SK-N-MC (cell line): Measurements from ENCODE around the gene C22orf23.

Source experiments
- DNase-seq: peaks from one replicate; pipeline ENCODE4 v3.0.0-alpha.2; 2011; ENCODE audit warnings: low read depth, low spot score
- H3K27ac ChIP-seq: fragments of 200-600 bp; sonication (generic); 2 replicates; pipeline ENCODE4 v1.5.1; 2016; ENCODE audit warnings: mixed run types
- H3K36me3 ChIP-seq: fragments of 200-600 bp; sonication (generic); 2 replicates; pipeline ENCODE4 v1.6.1; 2017; ENCODE audit warnings: antibody characterized with exemption, low read length, mixed read lengths; ENCODE audit not compliant: insufficient read depth
- H3K4me3 ChIP-seq: fragments of 200-600 bp; sonication (generic); 2 replicates; pipeline ENCODE4 v1.5.1; 2016
- H3K9ac ChIP-seq: fragments of 200-600 bp; sonication (generic); 2 replicates; pipeline ENCODE4 v1.8.0; 2017; ENCODE audit warnings: mixed run types, mixed read lengths; ENCODE audit not compliant: insufficient read length
- H3K9me3 ChIP-seq: fragments of 200-600 bp; sonication (generic); 2 replicates; pipeline ENCODE4 v1.6.1; 2017; ENCODE audit warnings: low read depth, mild to moderate bottlenecking, antibody characterized with exemption, low read length, moderate library complexity, mixed read lengths
- EZH2 ChIP-seq: fragments of 200-600 bp; sonication (generic); IDR thresholded peaks from one replicate; pipeline ENCODE4 v1.6.1; 2017; ENCODE audit warnings: antibody characterized with exemption
- FOXP2 ChIP-seq: optimal IDR thresholded peaks from 2 replicates; pipeline ENCODE3; 2011; ENCODE audit warnings: mild to moderate bottlenecking, moderate library complexity; ENCODE audit not compliant: insufficient read depth; ENCODE audit errors: extremely low read length, control extremely low read depth
- POLR2AphosphoS5 ChIP-seq: IDR thresholded peaks from 2 replicates; pipeline ENCODE4 v1.6.1; 2012; ENCODE audit warnings: mild to moderate bottlenecking, low read depth, low read length, borderline replicate concordance

C22orf23 gene

DNA sequence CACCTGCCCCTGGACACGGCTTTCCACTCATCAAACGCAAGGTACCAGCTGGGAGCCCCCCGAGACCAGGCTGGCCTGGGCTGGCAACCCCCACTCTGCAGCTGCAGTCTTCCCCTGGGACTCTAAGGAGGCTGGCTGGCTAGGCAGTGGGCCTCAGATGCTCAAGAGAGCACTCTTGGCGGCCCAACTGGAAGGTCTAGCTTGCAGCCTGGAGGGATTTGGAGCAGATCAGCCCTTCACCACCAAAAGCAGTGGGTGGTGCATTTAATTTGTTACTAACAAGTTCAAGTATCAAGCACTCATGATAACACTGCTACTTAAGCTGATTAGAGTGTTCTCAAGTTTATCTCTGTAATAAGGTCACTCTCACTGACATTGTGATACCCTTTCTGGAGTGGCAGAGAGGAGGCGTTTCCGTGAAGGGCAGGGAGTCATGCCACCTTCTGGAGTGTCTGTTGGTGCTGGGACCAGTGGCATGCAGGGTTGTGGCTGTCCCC is 21.5 kb downstream of the C22orf23 start:
- no peak for DNase-seq
- peaks cover 15% of the 10 kb centered on the region; the same call in 1 of the 2 replicates for H3K36me3 ChIP-seq

GRCh38 chr22:37930952-37931440 is 22.4 kb downstream of the C22orf23 start:
- TF ChIP-seq POLR2AphosphoS5 = no peak
- TF ChIP-seq EZH2 = no peak
- no peak for TF ChIP-seq FOXP2
- DNase-seq = no peak
- Histone ChIP-seq H3K36me3 (peaks cover 23% of the 10 kb centered on the region; the same call in 1 of the 2 replicates), H3K27ac (no peak overlapping the region), H3K4me3 (no peak overlapping the region), H3K9ac (no peak overlapping the region), H3K9me3 (no peaks in the 10 kb centered on the region)

More for the DNA sequence above, 21.5 kb downstream of the C22orf23 start:
- TF ChIP-seq FOXP2 = no peak
- no peak overlapping the region for H3K9ac ChIP-seq
- H3K27ac ChIP-seq = no peak overlapping the region
- no peak overlapping the region for H3K4me3 ChIP-seq
- H3K9me3 ChIP-seq = no peaks in the 10 kb centered on the region

DNA sequence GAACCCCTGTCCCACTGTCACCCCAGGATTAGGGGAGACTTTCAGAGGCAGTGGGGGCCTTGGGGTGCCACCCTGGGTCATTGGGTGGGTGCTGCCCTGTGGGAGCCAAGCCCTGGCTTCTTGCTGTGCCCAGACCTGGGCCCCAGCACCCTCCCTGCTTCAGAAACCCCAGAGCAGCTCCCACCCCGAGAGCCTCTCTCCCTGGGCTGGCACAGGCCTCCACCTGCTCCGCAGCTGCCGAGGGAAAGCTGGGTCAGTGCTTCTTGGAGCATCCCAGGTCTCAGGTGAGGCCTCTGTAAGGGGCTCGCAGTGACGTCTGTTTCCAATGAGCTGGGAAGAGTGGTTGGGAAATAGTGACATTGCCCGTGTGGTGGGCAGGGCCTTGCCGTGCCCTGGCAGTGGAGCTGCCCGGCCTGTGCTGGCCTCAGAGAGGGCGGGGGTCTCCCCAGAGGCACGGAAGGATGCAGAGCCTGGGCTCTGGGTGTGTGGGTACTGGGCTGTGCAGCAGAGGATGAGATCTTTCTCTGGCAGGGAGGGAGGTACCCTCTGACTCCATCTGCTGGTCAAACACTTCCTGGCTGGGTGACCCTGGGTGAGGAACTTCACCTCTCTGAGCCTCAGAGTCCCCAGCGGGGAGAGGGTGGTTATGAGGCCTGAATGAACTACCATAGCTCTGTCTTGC is 23.0 kb downstream of the C22orf23 start:
- Histone ChIP-seq H3K36me3 (peaks cover 29% of the 10 kb centered on the region; the same call in 1 of the 2 replicates), H3K9ac (no peak overlapping the region), H3K4me3 (no peak overlapping the region), H3K27ac (no peak overlapping the region), H3K9me3 (no peaks in the 10 kb centered on the region)
- DNase-seq = no peak
- no peak for TF ChIP-seq EZH2
- TF ChIP-seq POLR2AphosphoS5 = no peak
- TF ChIP-seq FOXP2 = no peak

- TF ChIP-seq FOXP2 (no peak), POLR2AphosphoS5 (no peak), EZH2 (no peak)
- H3K27ac ChIP-seq = no peak overlapping the region
- peaks cover 31% of the 10 kb centered on the region; the same call in 1 of the 2 replicates for H3K36me3 ChIP-seq
- H3K9ac ChIP-seq = no peak overlapping the region
- H3K4me3 ChIP-seq = no peak overlapping the region
- no peak for DNase-seq
- H3K9me3 ChIP-seq = no peaks in the 10 kb centered on the region
Observed at GRCh38 chr22:37929390-37929789, 24.0 kb downstream of the C22orf23 start.

DNA sequence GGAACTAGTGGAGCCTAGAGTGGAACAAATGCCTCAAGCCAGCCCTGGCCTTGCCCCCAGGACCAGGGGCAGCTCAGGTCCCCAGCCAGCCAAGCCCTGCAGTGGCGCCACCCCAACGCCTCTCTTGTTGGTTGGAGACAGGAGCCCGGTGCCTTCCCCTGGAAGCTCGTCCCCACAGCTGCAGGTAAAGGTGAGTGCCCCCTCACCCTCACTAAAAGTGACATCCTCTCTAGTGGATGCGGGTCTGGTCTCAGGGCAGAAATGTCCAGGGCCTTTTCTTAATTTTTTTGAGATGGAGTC is 25.8 kb downstream of the C22orf23 start:
- DNase-seq = no peak
- TF ChIP-seq POLR2AphosphoS5 (no peak), FOXP2 (no peak), EZH2 (no peak)
- Histone ChIP-seq H3K9me3 (no peaks in the 10 kb centered on the region), H3K4me3 (no peak overlapping the region), H3K9ac (no peak overlapping the region), H3K27ac (no peak overlapping the region), H3K36me3 (peaks cover 28% of the 10 kb centered on the region; the same call in 1 of the 2 replicates)

DNA sequence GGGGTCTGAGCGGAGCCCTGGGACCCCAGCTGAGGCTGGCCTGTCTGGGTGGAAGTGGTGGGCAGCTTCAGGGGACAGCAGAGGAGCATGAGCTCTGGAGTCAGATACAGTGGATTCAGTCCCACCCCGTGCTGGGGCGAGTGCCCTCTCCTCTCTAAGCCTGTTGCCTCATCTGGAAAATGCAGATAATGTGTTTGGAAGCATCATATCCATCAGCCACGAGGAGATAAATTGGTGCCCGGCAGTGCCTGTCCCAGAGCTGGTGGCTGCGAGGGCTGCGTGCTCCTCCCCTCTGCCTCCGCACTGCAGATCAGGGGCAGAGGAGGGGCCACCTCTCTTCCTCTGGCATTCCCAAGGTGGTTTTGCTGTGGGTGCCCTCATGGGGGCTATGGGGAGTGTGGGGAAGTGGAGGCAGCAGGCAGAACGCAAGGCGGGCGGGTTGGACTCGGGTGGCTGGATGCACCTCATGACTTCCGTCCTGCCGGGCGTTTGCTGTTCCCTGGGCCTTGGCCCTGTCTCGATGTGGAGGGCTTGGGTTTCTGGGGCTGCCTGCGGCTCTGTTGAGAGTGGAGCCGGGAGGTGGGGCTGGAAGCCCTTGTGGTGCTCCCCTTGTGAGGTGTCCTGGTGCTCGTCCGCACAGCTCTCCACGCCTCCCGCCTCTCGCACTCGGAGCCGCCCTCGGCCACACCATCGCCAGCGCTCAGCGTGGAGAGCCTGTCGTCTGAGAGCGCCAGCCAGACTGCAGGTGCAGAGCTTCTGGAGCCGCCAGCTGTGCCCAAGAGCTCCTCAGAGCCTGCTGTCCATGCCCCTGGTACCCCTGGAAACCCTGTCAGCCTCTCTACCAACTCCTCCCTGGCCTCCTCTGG is 26.4 kb downstream of the C22orf23 start:
- DNase-seq = no peak
- Histone ChIP-seq H3K36me3 (peaks cover 27% of the 10 kb centered on the region; the same call in 1 of the 2 replicates), H3K9ac (no peak overlapping the region), H3K9me3 (no peaks in the 10 kb centered on the region), H3K4me3 (no peak overlapping the region), H3K27ac (no peak overlapping the region)
- TF ChIP-seq EZH2 (no peak), POLR2AphosphoS5 (no peak)

GRCh38 chr22:37926358-37926757 is 27.0 kb downstream of the C22orf23 start:
- no peaks in the 10 kb centered on the region for H3K9me3 ChIP-seq
- H3K36me3 ChIP-seq = peaks cover 23% of the 10 kb centered on the region; the same call in 1 of the 2 replicates
- no peak overlapping the region for H3K9ac ChIP-seq
- H3K4me3 ChIP-seq = no peak overlapping the region
- no peak for DNase-seq
- no peak overlapping the region for H3K27ac ChIP-seq
- TF ChIP-seq EZH2 (no peak), FOXP2 (no peak), POLR2AphosphoS5 (no peak)

DNA sequence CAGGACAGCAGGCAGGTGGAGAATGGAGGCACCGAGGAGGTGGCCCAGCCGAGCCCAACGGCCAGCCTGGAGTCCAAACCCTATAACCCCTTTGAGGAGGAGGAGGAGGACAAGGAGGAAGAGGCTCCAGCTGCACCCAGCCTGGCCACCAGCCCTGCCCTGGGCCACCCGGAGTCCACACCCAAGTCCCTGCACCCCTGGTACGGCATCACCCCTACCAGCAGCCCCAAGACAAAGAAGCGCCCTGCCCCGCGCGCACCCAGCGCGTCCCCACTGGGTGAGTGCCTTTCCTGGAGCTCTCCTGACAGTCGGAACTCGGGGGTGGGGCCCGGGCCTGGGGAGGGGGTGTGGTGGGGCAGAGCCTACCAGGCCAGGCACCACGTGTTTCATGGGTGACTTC is 27.6 kb downstream of the C22orf23 start:
- no peak for DNase-seq
- H3K9me3 ChIP-seq = no peaks in the 10 kb centered on the region
- no peak overlapping the region for H3K27ac ChIP-seq
- TF ChIP-seq EZH2 (no peak), POLR2AphosphoS5 (no peak), FOXP2 (no peak)
- H3K36me3 ChIP-seq = peaks cover 23% of the 10 kb centered on the region; the same call in 1 of the 2 replicates
- H3K4me3 ChIP-seq = no peak overlapping the region
- H3K9ac ChIP-seq = no peak overlapping the region

DNA sequence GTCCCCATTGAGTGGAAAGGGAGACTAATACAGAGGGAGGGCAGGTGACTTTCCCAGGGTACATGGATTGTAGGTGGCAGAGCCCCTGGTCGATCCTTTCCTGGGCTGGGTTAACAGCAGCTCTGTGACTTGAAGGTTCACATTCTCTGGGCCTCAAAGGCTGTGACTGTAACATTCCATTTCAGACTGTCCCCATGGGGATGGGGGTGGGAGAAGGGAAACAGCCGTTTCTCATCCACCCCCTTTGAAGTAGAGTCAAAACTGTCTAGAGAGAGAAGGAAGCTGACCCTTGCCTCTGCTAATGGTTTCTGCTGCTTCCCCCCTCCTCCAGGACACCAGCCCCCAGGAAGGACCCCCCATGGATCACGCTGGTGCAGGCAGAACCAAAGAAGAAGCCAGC is 28.1 kb downstream of the C22orf23 start:
- no peak for TF ChIP-seq FOXP2
- TF ChIP-seq POLR2AphosphoS5 = no peak
- TF ChIP-seq EZH2 = no peak
- no peaks in the 10 kb centered on the region for H3K9me3 ChIP-seq
- no peak for DNase-seq

More for the DNA sequence above, 28.1 kb downstream of the C22orf23 start:
- H3K4me3 ChIP-seq = no peak overlapping the region
- H3K9ac ChIP-seq = no peak overlapping the region
- H3K36me3 ChIP-seq = peaks cover 23% of the 10 kb centered on the region; the same call in 1 of the 2 replicates
- H3K27ac ChIP-seq = no peak overlapping the region
